ENCODE measurements around the gene LBH. TPM values are rescaled to one million over a fixed set of nuclear protein-coding genes. Genes with fewer than 3 reads are reported as not detected.

Gene LBH
- total RNA-seq, 1 experiment from 2014 or later, result 1.2 TPM

DNA sequence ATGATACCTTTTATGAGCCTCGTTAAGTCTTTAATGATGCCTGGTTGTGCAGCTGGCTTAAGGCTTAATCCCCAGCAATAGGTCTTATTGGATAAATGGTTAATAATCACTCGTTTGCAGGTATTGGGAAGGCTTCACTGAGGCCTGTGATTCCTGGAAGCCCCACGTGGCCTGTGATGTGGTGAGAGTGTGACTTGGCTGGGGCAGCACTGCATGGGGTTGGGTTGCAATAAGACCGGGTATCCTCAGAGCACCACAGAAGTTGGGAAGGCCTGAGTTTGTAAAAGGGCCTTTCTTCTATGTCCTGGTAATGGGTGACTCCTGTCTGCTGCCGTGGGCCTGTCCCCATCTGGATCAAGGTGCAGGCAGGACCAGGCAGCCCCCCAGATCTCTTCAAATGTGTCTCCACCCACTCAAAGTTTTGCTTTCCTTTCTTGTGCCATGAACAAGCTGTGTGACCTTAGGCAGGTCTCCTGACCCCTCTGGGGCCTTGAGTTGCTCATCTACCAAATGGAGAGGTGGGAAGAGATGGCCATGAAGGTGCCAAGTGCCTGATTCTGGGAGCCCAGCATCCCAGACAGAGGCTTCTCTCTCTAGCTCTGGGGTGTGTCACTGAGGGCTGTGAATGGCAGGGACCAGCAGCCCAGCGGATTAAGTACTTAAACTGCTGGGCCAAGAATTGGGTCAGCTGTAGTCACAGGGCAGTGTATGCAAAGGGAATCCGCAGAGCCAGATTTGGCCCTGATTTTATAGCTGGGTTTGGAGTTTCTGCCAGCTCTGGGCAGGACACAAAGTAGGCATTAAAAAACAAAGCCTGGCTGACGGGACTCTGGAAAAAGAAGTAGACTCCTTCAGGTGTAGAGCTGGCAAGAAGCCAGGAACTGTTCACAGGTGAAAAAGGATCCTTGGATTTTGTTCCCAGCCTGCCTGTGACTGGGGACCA is 24.4 kb downstream of the LBH start (continued):
- TF ChIP-seq, protein P1, sequence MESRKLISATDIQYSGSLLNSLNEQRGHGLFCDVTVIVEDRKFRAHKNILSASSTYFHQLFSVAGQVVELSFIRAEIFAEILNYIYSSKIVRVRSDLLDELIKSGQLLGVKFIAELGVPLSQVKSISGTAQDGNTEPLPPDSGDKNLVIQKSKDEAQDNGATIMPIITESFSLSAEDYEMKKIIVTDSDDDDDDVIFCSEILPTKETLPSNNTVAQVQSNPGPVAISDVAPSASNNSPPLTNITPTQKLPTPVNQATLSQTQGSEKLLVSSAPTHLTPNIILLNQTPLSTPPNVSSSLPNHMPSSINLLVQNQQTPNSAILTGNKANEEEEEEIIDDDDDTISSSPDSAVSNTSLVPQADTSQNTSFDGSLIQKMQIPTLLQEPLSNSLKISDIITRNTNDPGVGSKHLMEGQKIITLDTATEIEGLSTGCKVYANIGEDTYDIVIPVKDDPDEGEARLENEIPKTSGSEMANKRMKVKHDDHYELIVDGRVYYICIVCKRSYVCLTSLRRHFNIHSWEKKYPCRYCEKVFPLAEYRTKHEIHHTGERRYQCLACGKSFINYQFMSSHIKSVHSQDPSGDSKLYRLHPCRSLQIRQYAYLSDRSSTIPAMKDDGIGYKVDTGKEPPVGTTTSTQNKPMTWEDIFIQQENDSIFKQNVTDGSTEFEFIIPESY (IDR thresholded peaks at IDR 0.05; ENCODE audit: extremely low read depth, insufficient replicate concordance, low read length), result no peak

DNA sequence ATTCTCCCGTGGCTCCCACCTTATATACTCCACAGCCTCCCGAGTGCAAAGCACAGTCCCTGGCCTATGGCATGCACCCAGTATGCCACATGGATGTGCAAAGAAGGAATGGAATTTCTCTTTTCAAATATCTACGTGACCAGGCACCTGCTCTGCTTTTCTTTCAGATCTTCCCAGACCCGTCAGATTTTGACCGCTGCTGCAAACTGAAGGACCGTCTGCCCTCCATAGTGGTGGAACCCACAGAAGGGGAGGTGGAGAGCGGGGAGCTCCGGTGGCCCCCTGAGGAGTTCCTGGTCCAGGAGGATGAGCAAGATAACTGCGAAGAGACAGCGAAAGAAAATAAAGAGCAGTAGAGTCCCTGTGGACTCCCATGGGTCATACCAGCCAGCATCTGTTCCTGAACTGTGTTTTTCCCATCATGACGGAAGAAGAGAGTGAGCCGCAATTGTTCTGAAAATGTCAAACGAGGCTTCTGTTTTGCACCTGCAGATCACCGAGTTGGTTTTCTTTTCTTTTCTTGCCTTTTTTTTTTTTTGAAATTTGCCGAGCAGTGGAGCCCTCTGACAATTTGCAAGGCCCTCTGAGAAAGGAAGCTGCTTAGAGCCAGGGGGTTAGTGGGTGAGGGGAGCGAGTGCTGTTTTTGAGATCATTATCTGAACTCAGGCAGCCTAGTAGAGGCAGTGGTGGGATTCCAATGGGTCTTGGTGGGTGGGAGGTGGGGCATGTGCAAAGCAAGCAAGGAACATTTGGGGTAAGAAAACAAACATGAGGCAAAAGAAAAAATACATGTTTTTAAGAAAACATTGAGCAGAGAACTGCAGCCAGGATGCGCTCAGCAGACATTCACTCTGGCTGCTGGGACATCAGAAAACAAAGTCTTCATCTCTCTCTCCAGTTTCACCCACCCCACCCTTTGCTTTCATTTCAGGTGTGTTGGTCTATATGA is 26.2 kb downstream of the LBH start:
- BruUV-seq (replicated peaks), result no TSS peak
- POLR2A ChIA-PET, result no interaction called here

More for the DNA sequence above, 26.2 kb downstream of the LBH start:
- CTCF ChIA-PET, result no interaction called here
- Histone ChIP-seq H3K9me2 (ENCODE audit: insufficient read depth) (no peaks in the 10 kb centered on the region), H3K27me3 (ENCODE audit: insufficient read depth, low read length) (no peaks in the 10 kb centered on the region), H3K9ac (ENCODE audit: low read length) (no peak overlapping the region), H3K4me2 (ENCODE audit: low read length) (no peak overlapping the region), H2AFZ (ENCODE audit: low read depth, low read length, poor library complexity, severe bottlenecking) (no peak overlapping the region), H3K36me3 (ENCODE audit: control insufficient read depth in 1 of 2, insufficient read depth in 2 of 2, low read length in 2 of 2) (no peaks in the 10 kb centered on the region), H3K4me3 (replicated peaks in 1 of 2; ENCODE audit: low read depth in 1 of 2, low read length in 2 of 2) (no peak overlapping the region), H3K4me1 (ENCODE audit: control insufficient read depth in 1 of 2, insufficient read depth in 2 of 2, low read length in 2 of 2) (peaks cover 0 to 10% of the 10 kb centered on the region in 2 experiments; a peak in 2 of 4 replicates), H4K20me1 (ENCODE audit: insufficient read depth) (no peaks in the 10 kb centered on the region), H3K9me3 (ENCODE audit: control insufficient read depth in 1 of 2, insufficient read depth in 1 of 2, low read depth in 1 of 2, low read length in 2 of 2) (no peaks in the 10 kb centered on the region), H3K79me2 (ENCODE audit: insufficient read depth, low read length) (no peaks in the 10 kb centered on the region), H3K27ac (ENCODE audit: low read depth, low read length) (no peak overlapping the region)
- intact Hi-C loops (cut with micrococcal nuclease), result no loop called here
- RAD21 ChIA-PET (ENCODE audit: low non-redundant PET in 1 of 2, low total read pairs in 2 of 2, uncharacterized antibody in 2 of 2, unreplicated experiment in 2 of 2), result no interaction called here
- ATAC-seq (no peak), DNase-seq (ENCODE audit: low read depth, low spot score) (no peak)
- TF ChIP-seq, protein P2, sequence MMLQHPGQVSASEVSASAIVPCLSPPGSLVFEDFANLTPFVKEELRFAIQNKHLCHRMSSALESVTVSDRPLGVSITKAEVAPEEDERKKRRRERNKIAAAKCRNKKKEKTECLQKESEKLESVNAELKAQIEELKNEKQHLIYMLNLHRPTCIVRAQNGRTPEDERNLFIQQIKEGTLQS (IDR thresholded peaks at IDR 0.05), result no peak
- TF ChIP-seq TCF7L2 (IDR thresholded peaks at IDR 0.05; ENCODE audit: borderline replicate concordance, extremely low read depth, insufficient read depth, insufficient read length) (no peak), EGR1 (IDR thresholded peaks at IDR 0.05; ENCODE audit: low read depth) (no peak)
